Bronchial epithelial cell (primary cell): ENCODE measurements around the gene ADAM8. TPM values are rescaled to one million over a fixed set of nuclear protein-coding genes. Genes with fewer than 3 reads are reported as not detected.

Experiments used
- DNase-seq: peaks from one replicate; pipeline ENCODE4 v3.0.0-alpha.2; 2010; ENCODE audit warnings: low read depth
- FAIRE-seq: peaks from 2 replicates; lab custom pipeline; 2011; peaks lifted over from hg19 to GRCh38; lab: Jason Lieb, UNC
- H3K27me3 ChIP-seq: 2 replicates; pipeline ENCODE4 v1.5.1; 2011; ENCODE audit warnings: low read length; ENCODE audit not compliant: control insufficient read depth, insufficient read depth
- H3K36me3 ChIP-seq: 2 replicates; pipeline ENCODE4 v1.5.1; 2011; ENCODE audit warnings: low read length; ENCODE audit not compliant: control insufficient read depth, insufficient read depth
- H3K4me3 ChIP-seq: 2 replicates; pipeline ENCODE4 v1.5.1; 2011; ENCODE audit warnings: mild to moderate bottlenecking, low read depth, low read length, control low read depth
- total RNA-seq: library from RNA; depleted of rRNA; stranded (reverse); fragments of >200 nt; gene quantifications from 2 replicates; pipeline ENCODE4 v1.2.1, GENCODE V29; 2014
- TF ChIP-seq, protein P1 (sequence below): IDR thresholded peaks from 2 replicates; pipeline ENCODE4 v1.5.1; 2011; ENCODE audit warnings: mild to moderate bottlenecking, moderate library complexity, low read length, control low read depth, inconsistent platforms; ENCODE audit not compliant: insufficient read depth, severe bottlenecking

ADAM8 gene
- total RNA-seq, 1 donor from 2014 or later, result 34.2 TPM

DNA sequence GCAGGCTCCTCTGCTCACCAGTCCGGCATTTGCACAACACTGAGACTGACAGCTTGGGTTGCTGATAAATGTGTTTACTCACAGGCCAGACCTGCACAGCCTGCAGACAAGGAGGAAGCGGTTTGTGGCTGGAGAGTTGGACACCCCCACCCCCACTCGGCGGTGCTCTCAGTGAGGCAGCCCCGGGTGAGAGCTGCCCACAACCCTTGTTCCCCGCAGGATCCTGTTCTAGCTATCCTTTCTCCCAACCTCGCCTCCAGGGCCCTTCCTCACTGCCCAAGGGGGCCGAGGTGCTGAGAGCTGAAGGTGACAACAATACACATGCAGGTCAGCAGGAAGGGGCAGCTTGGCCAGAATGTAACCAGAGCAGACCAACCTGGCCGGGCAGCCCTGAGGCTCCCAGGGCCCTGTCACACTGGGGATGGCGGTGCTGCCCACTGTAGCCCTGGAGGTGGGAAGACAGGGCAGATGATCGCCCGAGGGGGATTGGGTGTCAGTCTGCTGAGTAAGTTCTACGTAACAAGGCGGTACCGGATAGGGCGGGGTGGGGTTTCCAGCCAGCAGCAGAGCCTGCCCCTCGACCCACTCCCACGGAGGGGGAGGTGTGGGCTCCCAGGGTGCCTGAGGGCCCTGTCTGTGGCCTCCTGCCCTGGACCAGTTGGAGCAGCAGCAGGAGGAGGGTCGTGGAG is 2.1 kb upstream of the ADAM8 start:
- Histone ChIP-seq H3K27me3 (no peaks in the 10 kb centered on the region), H3K4me3 (no peak overlapping the region), H3K36me3 (peaks cover 17% of the 10 kb centered on the region)
- TF ChIP-seq, protein P1, sequence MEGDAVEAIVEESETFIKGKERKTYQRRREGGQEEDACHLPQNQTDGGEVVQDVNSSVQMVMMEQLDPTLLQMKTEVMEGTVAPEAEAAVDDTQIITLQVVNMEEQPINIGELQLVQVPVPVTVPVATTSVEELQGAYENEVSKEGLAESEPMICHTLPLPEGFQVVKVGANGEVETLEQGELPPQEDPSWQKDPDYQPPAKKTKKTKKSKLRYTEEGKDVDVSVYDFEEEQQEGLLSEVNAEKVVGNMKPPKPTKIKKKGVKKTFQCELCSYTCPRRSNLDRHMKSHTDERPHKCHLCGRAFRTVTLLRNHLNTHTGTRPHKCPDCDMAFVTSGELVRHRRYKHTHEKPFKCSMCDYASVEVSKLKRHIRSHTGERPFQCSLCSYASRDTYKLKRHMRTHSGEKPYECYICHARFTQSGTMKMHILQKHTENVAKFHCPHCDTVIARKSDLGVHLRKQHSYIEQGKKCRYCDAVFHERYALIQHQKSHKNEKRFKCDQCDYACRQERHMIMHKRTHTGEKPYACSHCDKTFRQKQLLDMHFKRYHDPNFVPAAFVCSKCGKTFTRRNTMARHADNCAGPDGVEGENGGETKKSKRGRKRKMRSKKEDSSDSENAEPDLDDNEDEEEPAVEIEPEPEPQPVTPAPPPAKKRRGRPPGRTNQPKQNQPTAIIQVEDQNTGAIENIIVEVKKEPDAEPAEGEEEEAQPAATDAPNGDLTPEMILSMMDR, result no peak
- FAIRE-seq (no peak), DNase-seq (peak; percentile 85)

DNA sequence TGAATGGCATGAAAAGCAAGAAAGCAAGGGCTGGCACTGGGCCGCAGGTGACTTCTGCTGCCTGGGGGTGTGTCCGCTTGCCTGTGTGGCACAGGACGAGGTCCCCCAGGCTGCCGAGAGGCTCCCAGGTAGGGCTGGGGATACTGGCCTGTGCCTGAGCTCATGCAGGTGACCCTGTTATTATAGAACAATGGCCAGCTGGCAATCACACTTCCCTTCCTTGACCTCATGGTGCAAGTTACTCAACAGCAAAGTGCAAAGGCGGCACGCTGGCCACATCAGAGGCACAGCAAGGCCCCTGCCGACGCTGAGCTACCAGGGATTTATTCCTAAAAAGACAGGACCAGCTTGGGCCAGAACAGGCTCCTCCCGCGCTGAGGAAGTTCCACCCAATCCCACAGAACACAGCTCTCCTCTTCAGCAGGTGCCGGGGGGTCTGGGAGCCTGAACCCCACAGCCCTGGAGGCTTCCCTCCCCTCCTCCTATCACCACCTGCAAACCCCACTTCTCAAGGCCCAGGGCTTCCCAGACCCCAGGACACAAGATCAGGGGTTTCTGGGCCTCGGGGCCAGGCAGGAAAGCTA is 1.4 kb upstream of the ADAM8 start:
- FAIRE-seq, result no peak
- Histone ChIP-seq H3K27me3 (no peaks in the 10 kb centered on the region), H3K36me3 (peaks cover 14% of the 10 kb centered on the region), H3K4me3 (no peak overlapping the region)
- TF ChIP-seq, protein P1, result no peak
- DNase-seq, result no peak

DNA sequence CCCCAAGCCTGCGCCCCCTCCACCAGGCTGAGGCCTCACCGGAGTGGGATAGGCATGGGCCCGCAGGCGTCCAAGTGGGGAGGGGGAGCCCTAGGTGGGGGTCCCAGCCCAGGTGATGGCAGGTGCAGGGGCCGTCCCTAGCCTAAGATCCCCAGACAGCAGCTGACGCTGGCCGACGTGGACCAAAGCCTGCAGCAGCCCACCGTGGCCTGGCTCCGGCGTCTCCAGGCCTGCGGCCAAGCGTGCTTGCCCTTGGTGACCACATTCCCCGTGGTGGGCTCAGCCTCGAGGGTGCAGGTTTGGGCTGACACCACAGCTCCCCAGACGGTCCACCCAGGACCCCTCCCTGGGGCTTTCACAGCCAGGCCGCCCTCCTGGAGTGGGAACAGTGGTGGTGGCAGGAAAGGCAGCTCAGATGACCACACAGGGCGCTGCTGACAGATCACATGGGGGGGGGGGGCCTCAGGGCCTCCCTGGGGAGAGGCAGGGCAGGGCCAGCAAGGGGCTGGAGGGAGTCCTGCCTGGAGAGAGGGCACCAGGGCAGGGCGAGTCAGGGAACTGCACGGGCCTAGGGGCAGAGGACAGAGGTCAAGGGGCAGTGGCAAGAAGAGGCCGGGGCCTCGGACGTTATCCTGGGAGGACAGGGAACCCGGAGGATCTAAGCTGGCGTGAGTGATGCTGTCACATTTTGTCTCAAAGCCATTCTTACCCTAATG is 767 bp upstream of the ADAM8 start:
- TF ChIP-seq, protein P1, result no peak
- no peaks in the 10 kb centered on the region for H3K27me3 ChIP-seq
- H3K4me3 ChIP-seq, result no peak overlapping the region
- DNase-seq (no peak), FAIRE-seq (no peak)
- H3K36me3 ChIP-seq, result peaks cover 13% of the 10 kb centered on the region

DNA sequence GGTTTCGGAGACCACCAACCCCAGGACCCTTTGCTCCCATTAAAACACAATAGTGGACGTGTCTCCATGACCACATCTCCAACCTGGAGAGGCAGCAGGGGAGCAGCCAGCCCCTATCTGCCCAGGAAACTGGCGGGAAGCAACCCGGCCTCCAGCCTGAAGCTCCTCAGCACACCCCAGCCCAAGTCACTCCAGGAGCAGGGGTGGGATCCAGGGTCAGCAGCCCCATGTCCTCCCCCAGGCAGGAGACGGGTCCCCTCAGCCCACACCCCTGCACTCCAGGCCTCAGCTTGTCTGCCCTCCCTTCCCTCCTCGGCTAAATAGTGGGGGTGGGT is 601 bp downstream of the ADAM8 start:
- TF ChIP-seq, protein P1, result no peak

DNA sequence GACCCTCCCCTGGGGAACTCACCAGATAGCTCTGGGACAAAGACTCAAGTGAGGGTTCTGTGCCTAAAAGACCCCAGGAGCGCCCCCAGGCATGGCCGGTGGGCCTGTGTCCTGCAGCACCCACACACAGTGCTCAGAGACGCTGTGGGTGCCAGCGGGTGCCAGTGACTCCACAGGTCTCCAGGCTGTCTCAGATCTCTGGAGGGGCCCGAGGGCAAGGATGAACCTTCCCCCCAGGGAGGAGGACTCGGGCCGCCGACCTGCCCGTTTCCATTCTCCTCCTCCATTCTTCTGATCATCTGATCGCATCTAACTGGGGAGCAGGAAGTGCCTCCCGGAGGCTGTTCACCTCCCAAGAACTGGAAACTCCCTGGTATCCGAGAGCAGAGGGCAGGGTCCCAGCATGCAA is 980 bp downstream of the ADAM8 start:
- FAIRE-seq (no peak), DNase-seq (peak; percentile 50)
- TF ChIP-seq, protein P1, result no peak
- Histone ChIP-seq H3K4me3 (peak overlapping the region; percentile 37), H3K27me3 (no peaks in the 10 kb centered on the region), H3K36me3 (peaks cover 9% of the 10 kb centered on the region)

More for the DNA sequence above, 601 bp downstream of the ADAM8 start:
- Histone ChIP-seq H3K27me3 (no peaks in the 10 kb centered on the region), H3K36me3 (peaks cover 8% of the 10 kb centered on the region), H3K4me3 (peak overlapping the region; percentile 37)
- FAIRE-seq (no peak), DNase-seq (no peak)
